ENCODE results near the gene MYOZ3.

DNA sequence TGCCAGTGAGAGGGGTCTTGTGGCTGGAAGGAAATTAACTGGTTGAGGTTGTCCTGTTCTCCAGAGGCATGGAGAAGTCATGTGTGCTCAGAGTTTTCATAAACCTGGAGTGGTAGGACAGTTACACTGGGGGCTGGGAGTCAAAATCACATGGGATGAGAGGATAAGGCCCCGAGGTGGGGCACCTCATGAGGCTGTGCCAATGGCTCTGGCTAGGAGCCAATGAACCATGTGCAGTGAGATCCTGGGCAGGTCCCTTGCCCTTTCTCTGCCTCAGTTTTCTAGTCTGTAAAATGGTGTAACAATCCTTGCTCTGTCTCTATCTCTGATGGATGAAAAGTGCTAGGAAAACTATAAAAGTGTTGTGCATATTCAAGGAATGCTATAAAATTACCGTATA is 27.6 kb upstream of the MYOZ3 start:
- no peak for TF ChIP-seq EZH2 (IDR thresholded peaks at IDR 0.05; ENCODE audit: borderline replicate concordance, insufficient read depth, low read depth, low read length, poor library complexity, severe bottlenecking)
- TF ChIP-seq, protein P1, sequence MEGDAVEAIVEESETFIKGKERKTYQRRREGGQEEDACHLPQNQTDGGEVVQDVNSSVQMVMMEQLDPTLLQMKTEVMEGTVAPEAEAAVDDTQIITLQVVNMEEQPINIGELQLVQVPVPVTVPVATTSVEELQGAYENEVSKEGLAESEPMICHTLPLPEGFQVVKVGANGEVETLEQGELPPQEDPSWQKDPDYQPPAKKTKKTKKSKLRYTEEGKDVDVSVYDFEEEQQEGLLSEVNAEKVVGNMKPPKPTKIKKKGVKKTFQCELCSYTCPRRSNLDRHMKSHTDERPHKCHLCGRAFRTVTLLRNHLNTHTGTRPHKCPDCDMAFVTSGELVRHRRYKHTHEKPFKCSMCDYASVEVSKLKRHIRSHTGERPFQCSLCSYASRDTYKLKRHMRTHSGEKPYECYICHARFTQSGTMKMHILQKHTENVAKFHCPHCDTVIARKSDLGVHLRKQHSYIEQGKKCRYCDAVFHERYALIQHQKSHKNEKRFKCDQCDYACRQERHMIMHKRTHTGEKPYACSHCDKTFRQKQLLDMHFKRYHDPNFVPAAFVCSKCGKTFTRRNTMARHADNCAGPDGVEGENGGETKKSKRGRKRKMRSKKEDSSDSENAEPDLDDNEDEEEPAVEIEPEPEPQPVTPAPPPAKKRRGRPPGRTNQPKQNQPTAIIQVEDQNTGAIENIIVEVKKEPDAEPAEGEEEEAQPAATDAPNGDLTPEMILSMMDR (IDR thresholded peaks at IDR 0.05) = no peak

Data from B cell (primary cell).